ENCODE results near the gene NUDT4.

DNA sequence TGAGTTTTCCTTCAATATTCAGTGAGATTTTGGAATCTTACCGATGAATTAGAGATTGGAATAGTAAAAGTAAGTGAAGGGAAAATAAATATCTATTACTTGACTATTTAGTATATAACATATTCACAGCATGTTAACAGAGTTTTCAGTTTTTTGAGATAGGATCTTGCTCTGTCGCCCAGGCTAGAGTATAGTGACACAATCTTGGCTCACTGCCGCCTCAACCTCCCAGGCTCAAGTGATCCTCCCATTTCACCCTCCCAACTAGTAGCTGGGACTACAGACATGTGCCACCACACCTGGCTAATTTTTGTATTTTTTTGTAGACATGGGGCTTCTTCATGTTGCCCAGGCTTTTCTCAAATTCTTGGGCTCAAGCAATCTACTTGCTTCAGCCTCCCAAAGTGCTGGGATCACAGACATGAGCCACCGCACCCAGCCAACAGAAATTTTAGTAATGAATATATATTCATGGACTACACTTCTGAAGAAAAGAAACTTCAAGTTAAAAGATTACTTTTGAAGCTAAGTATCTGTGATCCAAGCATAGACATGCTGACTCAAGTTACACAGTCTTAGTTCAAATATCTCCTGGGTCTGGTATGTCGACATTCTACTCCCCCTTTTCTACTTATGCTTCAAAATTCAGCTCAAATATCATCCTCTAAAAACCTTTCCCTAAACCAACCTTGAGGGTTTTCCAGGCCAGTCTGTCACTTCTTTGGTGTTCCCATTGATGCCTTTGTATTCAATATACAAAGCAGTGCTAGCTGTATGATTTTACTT, 50.2 kb downstream of the NUDT4 start:
- TF ChIP-seq, protein P1, sequence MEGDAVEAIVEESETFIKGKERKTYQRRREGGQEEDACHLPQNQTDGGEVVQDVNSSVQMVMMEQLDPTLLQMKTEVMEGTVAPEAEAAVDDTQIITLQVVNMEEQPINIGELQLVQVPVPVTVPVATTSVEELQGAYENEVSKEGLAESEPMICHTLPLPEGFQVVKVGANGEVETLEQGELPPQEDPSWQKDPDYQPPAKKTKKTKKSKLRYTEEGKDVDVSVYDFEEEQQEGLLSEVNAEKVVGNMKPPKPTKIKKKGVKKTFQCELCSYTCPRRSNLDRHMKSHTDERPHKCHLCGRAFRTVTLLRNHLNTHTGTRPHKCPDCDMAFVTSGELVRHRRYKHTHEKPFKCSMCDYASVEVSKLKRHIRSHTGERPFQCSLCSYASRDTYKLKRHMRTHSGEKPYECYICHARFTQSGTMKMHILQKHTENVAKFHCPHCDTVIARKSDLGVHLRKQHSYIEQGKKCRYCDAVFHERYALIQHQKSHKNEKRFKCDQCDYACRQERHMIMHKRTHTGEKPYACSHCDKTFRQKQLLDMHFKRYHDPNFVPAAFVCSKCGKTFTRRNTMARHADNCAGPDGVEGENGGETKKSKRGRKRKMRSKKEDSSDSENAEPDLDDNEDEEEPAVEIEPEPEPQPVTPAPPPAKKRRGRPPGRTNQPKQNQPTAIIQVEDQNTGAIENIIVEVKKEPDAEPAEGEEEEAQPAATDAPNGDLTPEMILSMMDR (IDR thresholded peaks at IDR 0.05) = no peak
- no peak for TF ChIP-seq POLR2A (IDR thresholded peaks at IDR 0.05)
